ENCODE results near the gene OR56A5. TPM values are rescaled to one million over a fixed set of nuclear protein-coding genes. Genes with fewer than 3 reads are reported as not detected.

OR56A5 gene
- total RNA-seq, 1 donor from 2014 or later: not detected

GRCh38 chr11:5933116-5933515 is 35.2 kb downstream of the OR56A5 start:
- no peak overlapping the region for H3K4me3 ChIP-seq
- H3K27ac ChIP-seq: no peak overlapping the region
- ATAC-seq (no peak), DNase-seq (no peak)
- H3K4me1 ChIP-seq: no peaks in the 10 kb centered on the region
- intact Hi-C loops (cut with DNase I): no loop called here
- H3K36me3 ChIP-seq: no peaks in the 10 kb centered on the region
- H3K27me3 ChIP-seq (ENCODE audit: low read depth): no peaks in the 10 kb centered on the region
- no peaks in the 10 kb centered on the region for H3K9me3 ChIP-seq
- TF ChIP-seq CTCF (IDR thresholded peaks at IDR 0.05): no peak

- no peaks in the 10 kb centered on the region for H3K9me3 ChIP-seq
- H3K36me3 ChIP-seq: no peaks in the 10 kb centered on the region
- no peak for ATAC-seq
- H3K4me1 ChIP-seq: no peaks in the 10 kb centered on the region
- TF ChIP-seq CTCF (IDR thresholded peaks at IDR 0.05): no peak
- intact Hi-C loops (cut with DNase I): no loop called here
- H3K27ac ChIP-seq: no peak overlapping the region
- no peak for DNase-seq
- no peaks in the 10 kb centered on the region for H3K27me3 ChIP-seq (ENCODE audit: low read depth)
- H3K4me3 ChIP-seq: no peak overlapping the region
These were observed 35.6 kb downstream of the OR56A5 start for GRCh38 chr11:5932671-5933070.

- Histone ChIP-seq H3K4me1 (no peaks in the 10 kb centered on the region), H3K4me3 (no peak overlapping the region), H3K27me3 (ENCODE audit: low read depth) (no peaks in the 10 kb centered on the region), H3K36me3 (no peaks in the 10 kb centered on the region), H3K9me3 (no peaks in the 10 kb centered on the region), H3K27ac (no peak overlapping the region)
- no peak for DNase-seq
- no peak for TF ChIP-seq CTCF (IDR thresholded peaks at IDR 0.05)
- no peak for ATAC-seq
- intact Hi-C loops (cut with DNase I): no loop called here
These were observed 37.2 kb downstream of the OR56A5 start for GRCh38 chr11:5931061-5931460.

- no peak for DNase-seq
- TF ChIP-seq CTCF (IDR thresholded peaks at IDR 0.05): no peak
- H3K36me3 ChIP-seq: no peaks in the 10 kb centered on the region
These were observed 37.7 kb downstream of the OR56A5 start for GRCh38 chr11:5930614-5931013.

GRCh38 chr11:5929571-5930368 is 38.5 kb downstream of the OR56A5 start:
- no peak for TF ChIP-seq CTCF (IDR thresholded peaks at IDR 0.05)
- H3K9me3 ChIP-seq: no peaks in the 10 kb centered on the region
- no peak overlapping the region for H3K4me3 ChIP-seq
- H3K27me3 ChIP-seq (ENCODE audit: low read depth): no peaks in the 10 kb centered on the region
- H3K36me3 ChIP-seq: no peaks in the 10 kb centered on the region
- no peak for DNase-seq
- no peaks in the 10 kb centered on the region for H3K4me1 ChIP-seq
- H3K27ac ChIP-seq: no peak overlapping the region
- intact Hi-C loops (cut with DNase I): no loop called here
- ATAC-seq: no peak

More at GRCh38 chr11:5930614-5931013, 37.7 kb downstream of the OR56A5 start:
- H3K4me1 ChIP-seq: no peaks in the 10 kb centered on the region
- intact Hi-C loops (cut with DNase I): no loop called here
- no peaks in the 10 kb centered on the region for H3K9me3 ChIP-seq
- ATAC-seq: no peak
- H3K27ac ChIP-seq: no peak overlapping the region
- no peaks in the 10 kb centered on the region for H3K27me3 ChIP-seq (ENCODE audit: low read depth)
- no peak overlapping the region for H3K4me3 ChIP-seq

Data from lower lobe of right lung (tissue), 2 donors.